Liver (tissue), 9 donors: ENCODE data around the gene RBMS3. TPM values are rescaled to one million over a fixed set of nuclear protein-coding genes. Genes with fewer than 3 reads are reported as not detected.

Experiments
- DNase-seq: peaks from one replicate; pipeline ENCODE4 v3.0.0-alpha.2; 2017; ENCODE audit warnings: low spot score
- H3K27ac ChIP-seq, 2 donors: one replicate each; pipeline ENCODE4 v1.7.0; 2013; ENCODE audit warnings: inconsistent platforms in 2 of 2, low read length in 2 of 2, control low read depth in 1 of 2, low read depth in 1 of 2, mild to moderate bottlenecking in 1 of 2
- H3K27me3 ChIP-seq, 4 donors: one replicate each; pipeline versions ENCODE4 v1.6.1 to v1.7.0; 2013; ENCODE audit warnings: low read length in 3 of 4, inconsistent platforms in 1 of 4, mild to moderate bottlenecking in 1 of 4, moderate library complexity in 1 of 4; ENCODE audit not compliant: control insufficient read depth in 4 of 4, insufficient read depth in 4 of 4
- H3K36me3 ChIP-seq, 4 donors: one replicate each; pipeline versions ENCODE4 v1.6.1 to v1.7.0; 2013; ENCODE audit warnings: low read length in 3 of 4, mild to moderate bottlenecking in 3 of 4, low read depth in 1 of 4, moderate library complexity in 1 of 4; ENCODE audit not compliant: control insufficient read depth in 4 of 4, insufficient read depth in 3 of 4
- H3K4me1 ChIP-seq, 4 donors: one replicate each; pipeline versions ENCODE4 v1.6.1 to v1.7.0; 2013; ENCODE audit warnings: low read length in 3 of 4, mild to moderate bottlenecking in 3 of 4, moderate library complexity in 1 of 4; ENCODE audit not compliant: control insufficient read depth in 4 of 4, insufficient read depth in 4 of 4
- H3K4me3 ChIP-seq, 3 donors: one replicate each; pipeline versions ENCODE4 v1.6.1 to v1.7.0; 2013; ENCODE audit warnings: low read length in 3 of 3, control low read depth in 1 of 3, low read depth in 1 of 3, mild to moderate bottlenecking in 1 of 3
- H3K9ac ChIP-seq, 2 donors: one replicate each; pipeline ENCODE4 v1.7.0; 2013; ENCODE audit warnings: low read length in 2 of 2, mild to moderate bottlenecking in 2 of 2, moderate library complexity in 2 of 2, control low read depth in 1 of 2, low read depth in 1 of 2
- H3K9me3 ChIP-seq, 4 donors: one replicate each; pipeline versions ENCODE4 v1.6.1 to v1.7.0; 2013; ENCODE audit warnings: low read length in 3 of 4; ENCODE audit not compliant: control insufficient read depth in 4 of 4
- EGR1 ChIP-seq, 2 donors: IDR thresholded peaks; 2 replicates each; pipeline ENCODE4 v1.6.1; 2016 to 2018; ENCODE audit warnings: antibody characterized with exemption in 2 of 2, low read depth in 2 of 2
- FOXA1 ChIP-seq: IDR thresholded peaks from 2 replicates; pipeline ENCODE4 v1.6.1; 2016; ENCODE audit warnings: antibody characterized with exemption
- FOXA2 ChIP-seq: IDR thresholded peaks from 2 replicates; pipeline ENCODE4 v1.6.1; 2016; ENCODE audit warnings: antibody characterized with exemption
- GABPA ChIP-seq, 2 donors: IDR thresholded peaks in 1 of 2; conservative IDR thresholded peaks in 1 of 2; 2 replicates each; pipeline ENCODE4 v1.6.1; 2016; ENCODE audit warnings: antibody characterized with exemption in 2 of 2, mild to moderate bottlenecking in 1 of 2, moderate library complexity in 1 of 2
- HNF4G ChIP-seq: IDR thresholded peaks from 2 replicates; pipeline ENCODE4 v1.6.1; 2016; ENCODE audit warnings: antibody characterized with exemption
- JUND ChIP-seq, 2 donors: IDR thresholded peaks; 2 replicates each; pipeline ENCODE4 v1.6.1; 2016; ENCODE audit warnings: antibody characterized with exemption in 2 of 2
- MAX ChIP-seq: IDR thresholded peaks from 2 replicates; pipeline ENCODE4 v1.6.1; 2016; ENCODE audit warnings: antibody characterized with exemption
- NR2F2 ChIP-seq: IDR thresholded peaks from 2 replicates; pipeline ENCODE4 v1.6.1; 2016; ENCODE audit warnings: antibody characterized with exemption
- RAD21 ChIP-seq, 2 donors: IDR thresholded peaks; 2 replicates each; pipeline ENCODE4 v1.6.1; 2016; ENCODE audit warnings: antibody characterized with exemption in 2 of 2, mild to moderate bottlenecking in 2 of 2
- RXRA ChIP-seq, 2 donors: IDR thresholded peaks; 2 replicates each; pipeline ENCODE4 v1.6.1; 2017 to 2018; ENCODE audit warnings: antibody characterized with exemption in 2 of 2, mild to moderate bottlenecking in 1 of 2
- SP1 ChIP-seq: IDR thresholded peaks from 2 replicates; pipeline ENCODE4 v1.6.1; 2018; ENCODE audit warnings: antibody characterized with exemption, mild to moderate bottlenecking
- TAF1 ChIP-seq: conservative IDR thresholded peaks from 2 replicates; pipeline ENCODE4 v1.6.1; 2016; ENCODE audit warnings: antibody characterized with exemption, mild to moderate bottlenecking
- YY1 ChIP-seq: IDR thresholded peaks from 2 replicates; pipeline ENCODE4 v1.6.1; 2016; ENCODE audit warnings: antibody characterized with exemption, mild to moderate bottlenecking
- WGBS: extraction: QIAGEN DNeasy Blood & Tissue Kit; methylation state at CpG from one replicate; pipeline ENCODE4 v1.1.7; 2013; 5-methylcytosine and 5-hydroxymethylcytosine counted together
- polyA plus RNA-seq, 2 donors: library from polyadenylated mRNA; stranded (reverse) in 1 of 2; unstranded in 1 of 2; fragments of 200-250 nt in 1 of 2; fragments of >200 nt in 1 of 2; fragmentation: Nextera tagmentation in 1 of 2; extraction: Ambion mirVana in 1 of 2; gene quantifications; one replicate each; pipeline versions ENCODE4 v1.2.1 to v1.2.3, GENCODE V29; 2013 to 2015
- total RNA-seq, 2 donors: library from RNA; depleted of rRNA; stranded (reverse); fragments of >200 nt; gene quantifications; one replicate each; pipeline ENCODE4 v1.2.3, GENCODE V29; 2014
- TF ChIP-seq, protein P1 (sequence below): IDR thresholded peaks from 2 replicates; pipeline ENCODE4 v1.6.1; 2016; ENCODE audit warnings: antibody characterized with exemption, mild to moderate bottlenecking
- TF ChIP-seq, protein P2 (sequence below): fragments of 150-350 bp; IDR thresholded peaks from 2 replicates; pipeline ENCODE4 v1.5.1; 2017; ENCODE audit warnings: improper control_type of control experiment, low read depth, low read length; ENCODE audit not compliant: missing input control
- TF ChIP-seq, protein P3 (sequence below): IDR thresholded peaks from 2 replicates; pipeline ENCODE4 v1.6.1; 2016; ENCODE audit warnings: antibody characterized with exemption
- TF ChIP-seq, protein P4 (sequence below): IDR thresholded peaks from 2 replicates; pipeline ENCODE4 v1.6.1; 2016; ENCODE audit warnings: antibody characterized with exemption
- donor health status: healthy.
- donor health status: healthy.
- donor health status: healthy.
- donor health status: healthy.
- donor health status: healthy.

RBMS3 gene
- total and polyA plus RNA-seq, 4 donors = 1.2 to 14.9 (median 9.3) TPM

DNA sequence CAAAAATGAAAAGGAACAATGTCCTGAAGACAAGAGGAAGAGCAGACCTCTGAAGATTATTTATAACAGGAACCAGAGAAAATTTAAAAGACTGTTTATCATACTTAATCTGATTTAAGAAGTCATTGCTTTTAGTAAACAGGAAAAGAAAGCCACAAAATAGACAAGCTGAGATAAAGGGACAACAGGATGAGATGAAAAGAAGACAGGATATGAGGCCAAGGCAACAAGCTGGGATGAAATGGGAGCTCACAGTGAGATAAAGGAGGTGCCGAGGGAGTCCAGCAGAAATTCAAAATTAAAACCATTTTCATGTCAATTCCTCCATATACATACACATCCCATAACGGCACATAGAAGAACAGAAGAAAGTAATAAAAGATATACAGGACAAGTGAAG lies 277.0 kb downstream of the RBMS3 start:
- H3K9me3 ChIP-seq = no peaks in the 10 kb centered on the region
- no peak overlapping the region for H3K4me3 ChIP-seq
- H3K27me3 ChIP-seq = peaks cover 0 to 3% (median 0%) of the 10 kb centered on the region in 4 donors
- no peak overlapping the region for H3K27ac ChIP-seq
- WGBS = 55% methylated on average over 2 of the region's 2 CpGs
- H3K4me1 ChIP-seq = no peaks in the 10 kb centered on the region
- H3K36me3 ChIP-seq = no peaks in the 10 kb centered on the region
- no peak overlapping the region for H3K9ac ChIP-seq
- TF ChIP-seq, protein P1, sequence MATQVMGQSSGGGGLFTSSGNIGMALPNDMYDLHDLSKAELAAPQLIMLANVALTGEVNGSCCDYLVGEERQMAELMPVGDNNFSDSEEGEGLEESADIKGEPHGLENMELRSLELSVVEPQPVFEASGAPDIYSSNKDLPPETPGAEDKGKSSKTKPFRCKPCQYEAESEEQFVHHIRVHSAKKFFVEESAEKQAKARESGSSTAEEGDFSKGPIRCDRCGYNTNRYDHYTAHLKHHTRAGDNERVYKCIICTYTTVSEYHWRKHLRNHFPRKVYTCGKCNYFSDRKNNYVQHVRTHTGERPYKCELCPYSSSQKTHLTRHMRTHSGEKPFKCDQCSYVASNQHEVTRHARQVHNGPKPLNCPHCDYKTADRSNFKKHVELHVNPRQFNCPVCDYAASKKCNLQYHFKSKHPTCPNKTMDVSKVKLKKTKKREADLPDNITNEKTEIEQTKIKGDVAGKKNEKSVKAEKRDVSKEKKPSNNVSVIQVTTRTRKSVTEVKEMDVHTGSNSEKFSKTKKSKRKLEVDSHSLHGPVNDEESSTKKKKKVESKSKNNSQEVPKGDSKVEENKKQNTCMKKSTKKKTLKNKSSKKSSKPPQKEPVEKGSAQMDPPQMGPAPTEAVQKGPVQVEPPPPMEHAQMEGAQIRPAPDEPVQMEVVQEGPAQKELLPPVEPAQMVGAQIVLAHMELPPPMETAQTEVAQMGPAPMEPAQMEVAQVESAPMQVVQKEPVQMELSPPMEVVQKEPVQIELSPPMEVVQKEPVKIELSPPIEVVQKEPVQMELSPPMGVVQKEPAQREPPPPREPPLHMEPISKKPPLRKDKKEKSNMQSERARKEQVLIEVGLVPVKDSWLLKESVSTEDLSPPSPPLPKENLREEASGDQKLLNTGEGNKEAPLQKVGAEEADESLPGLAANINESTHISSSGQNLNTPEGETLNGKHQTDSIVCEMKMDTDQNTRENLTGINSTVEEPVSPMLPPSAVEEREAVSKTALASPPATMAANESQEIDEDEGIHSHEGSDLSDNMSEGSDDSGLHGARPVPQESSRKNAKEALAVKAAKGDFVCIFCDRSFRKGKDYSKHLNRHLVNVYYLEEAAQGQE = no peak
- TF ChIP-seq GABPA (IDR thresholded peaks at IDR 0.05 in 1 of 2, conservative IDR thresholded peaks at IDR 0.05 in 1 of 2) = no peak
- TF ChIP-seq, protein P2, sequence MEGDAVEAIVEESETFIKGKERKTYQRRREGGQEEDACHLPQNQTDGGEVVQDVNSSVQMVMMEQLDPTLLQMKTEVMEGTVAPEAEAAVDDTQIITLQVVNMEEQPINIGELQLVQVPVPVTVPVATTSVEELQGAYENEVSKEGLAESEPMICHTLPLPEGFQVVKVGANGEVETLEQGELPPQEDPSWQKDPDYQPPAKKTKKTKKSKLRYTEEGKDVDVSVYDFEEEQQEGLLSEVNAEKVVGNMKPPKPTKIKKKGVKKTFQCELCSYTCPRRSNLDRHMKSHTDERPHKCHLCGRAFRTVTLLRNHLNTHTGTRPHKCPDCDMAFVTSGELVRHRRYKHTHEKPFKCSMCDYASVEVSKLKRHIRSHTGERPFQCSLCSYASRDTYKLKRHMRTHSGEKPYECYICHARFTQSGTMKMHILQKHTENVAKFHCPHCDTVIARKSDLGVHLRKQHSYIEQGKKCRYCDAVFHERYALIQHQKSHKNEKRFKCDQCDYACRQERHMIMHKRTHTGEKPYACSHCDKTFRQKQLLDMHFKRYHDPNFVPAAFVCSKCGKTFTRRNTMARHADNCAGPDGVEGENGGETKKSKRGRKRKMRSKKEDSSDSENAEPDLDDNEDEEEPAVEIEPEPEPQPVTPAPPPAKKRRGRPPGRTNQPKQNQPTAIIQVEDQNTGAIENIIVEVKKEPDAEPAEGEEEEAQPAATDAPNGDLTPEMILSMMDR = no peak
- TF ChIP-seq, protein P3, sequence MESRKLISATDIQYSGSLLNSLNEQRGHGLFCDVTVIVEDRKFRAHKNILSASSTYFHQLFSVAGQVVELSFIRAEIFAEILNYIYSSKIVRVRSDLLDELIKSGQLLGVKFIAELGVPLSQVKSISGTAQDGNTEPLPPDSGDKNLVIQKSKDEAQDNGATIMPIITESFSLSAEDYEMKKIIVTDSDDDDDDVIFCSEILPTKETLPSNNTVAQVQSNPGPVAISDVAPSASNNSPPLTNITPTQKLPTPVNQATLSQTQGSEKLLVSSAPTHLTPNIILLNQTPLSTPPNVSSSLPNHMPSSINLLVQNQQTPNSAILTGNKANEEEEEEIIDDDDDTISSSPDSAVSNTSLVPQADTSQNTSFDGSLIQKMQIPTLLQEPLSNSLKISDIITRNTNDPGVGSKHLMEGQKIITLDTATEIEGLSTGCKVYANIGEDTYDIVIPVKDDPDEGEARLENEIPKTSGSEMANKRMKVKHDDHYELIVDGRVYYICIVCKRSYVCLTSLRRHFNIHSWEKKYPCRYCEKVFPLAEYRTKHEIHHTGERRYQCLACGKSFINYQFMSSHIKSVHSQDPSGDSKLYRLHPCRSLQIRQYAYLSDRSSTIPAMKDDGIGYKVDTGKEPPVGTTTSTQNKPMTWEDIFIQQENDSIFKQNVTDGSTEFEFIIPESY = no peak
- TF ChIP-seq EGR1 (IDR thresholded peaks at IDR 0.05; ENCODE audit: low read depth in 2 of 2) = no peak
- TF ChIP-seq YY1 = no peak
- TF ChIP-seq RAD21 (IDR thresholded peaks at IDR 0.05) = no peak
- no peak for TF ChIP-seq FOXA2
- no peak for TF ChIP-seq JUND (IDR thresholded peaks at IDR 0.05)
- no peak for TF ChIP-seq TAF1
- TF ChIP-seq, protein P4, sequence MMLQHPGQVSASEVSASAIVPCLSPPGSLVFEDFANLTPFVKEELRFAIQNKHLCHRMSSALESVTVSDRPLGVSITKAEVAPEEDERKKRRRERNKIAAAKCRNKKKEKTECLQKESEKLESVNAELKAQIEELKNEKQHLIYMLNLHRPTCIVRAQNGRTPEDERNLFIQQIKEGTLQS = no peak
- no peak for TF ChIP-seq SP1
- no peak for TF ChIP-seq NR2F2
- no peak for TF ChIP-seq FOXA1
- no peak for TF ChIP-seq MAX
- no peak for TF ChIP-seq HNF4G
- no peak for TF ChIP-seq RXRA (IDR thresholded peaks at IDR 0.05)
- DNase-seq = no peak
